Kidney capillary endothelial cell (primary cell): ENCODE results near the gene DMXL2.
"Not testable (repeated sequence)": the region's sequence is repeated elsewhere in the genome, so short reads cannot be mapped to it uniquely, and the experiment has no call there.

ENCODE experiments used
- DNase-seq: peaks from one replicate; pipeline ENCODE4 v3.0.0-alpha.2; 2018; ENCODE audit warnings: low spot score

Gene DMXL2

GRCh38 chr15:51621936-51622603 is 501 bp downstream of the DMXL2 start:
- DNase-seq, result peak; percentile 55

GRCh38 chr15:51621155-51621765 is 1.3 kb downstream of the DMXL2 start:
- no peak for DNase-seq

GRCh38 chr15:51620641-51621040 is 1.9 kb downstream of the DMXL2 start:
- no peak for DNase-seq

GRCh38 chr15:51620122-51620521 is 2.4 kb downstream of the DMXL2 start:
- no peak for DNase-seq

- no peak for DNase-seq
These were observed 3.1 kb downstream of the DMXL2 start for GRCh38 chr15:51619331-51620035.

- no peak for DNase-seq
These were observed 4.7 kb downstream of the DMXL2 start for GRCh38 chr15:51617886-51618285.

- no peak for DNase-seq
These were observed 8.6 kb downstream of the DMXL2 start for GRCh38 chr15:51613951-51614350.

GRCh38 chr15:51612669-51613068 is 9.9 kb downstream of the DMXL2 start:
- DNase-seq, result not testable (repeated sequence)

GRCh38 chr15:51603462-51603948 is 19.1 kb downstream of the DMXL2 start:
- DNase-seq, result not testable (repeated sequence)

- no peak for DNase-seq
These were observed 19.6 kb downstream of the DMXL2 start for GRCh38 chr15:51603002-51603401.

GRCh38 chr15:51602484-51602883 is 20.1 kb downstream of the DMXL2 start:
- DNase-seq, result no peak

- no peak for DNase-seq
These were observed 20.8 kb downstream of the DMXL2 start for GRCh38 chr15:51601801-51602200.

GRCh38 chr15:51600114-51600513 is 22.5 kb downstream of the DMXL2 start:
- no peak for DNase-seq

- DNase-seq, result no peak
These were observed 32.5 kb downstream of the DMXL2 start for GRCh38 chr15:51589881-51590568.

GRCh38 chr15:51588966-51589365 is 33.6 kb downstream of the DMXL2 start:
- no peak for DNase-seq

- no peak for DNase-seq
These were observed 36.6 kb downstream of the DMXL2 start for GRCh38 chr15:51585986-51586385.

- no peak for DNase-seq
These were observed 41.6 kb downstream of the DMXL2 start for GRCh38 chr15:51580982-51581381.

- DNase-seq, result no peak
These were observed 42.2 kb downstream of the DMXL2 start for GRCh38 chr15:51580385-51580784.

GRCh38 chr15:51579012-51579411 is 43.6 kb downstream of the DMXL2 start:
- no peak for DNase-seq

- DNase-seq, result no peak
These were observed 44.8 kb downstream of the DMXL2 start for GRCh38 chr15:51577636-51578304.

GRCh38 chr15:51576911-51577500 is 45.6 kb downstream of the DMXL2 start:
- no peak for DNase-seq
